Tibial nerve (tissue), 4 donors: Measurements from ENCODE around the gene ACER2.

Experiments
- EP300 ChIP-seq, 2 donors: sonication (generic); formaldehyde crosslinking; IDR thresholded peaks; one replicate each; pipeline ENCODE4 v1.6.1; 2017; ENCODE audit warnings: antibody characterized with exemption in 2 of 2, mild to moderate bottlenecking in 1 of 2
- TF ChIP-seq, protein P1 (sequence below), 5 experiments: fragments of 200-600 bp in 3 of 5; fragments of 450-650 bp in 2 of 5; sonication (generic) in 3 of 5; IDR thresholded peaks; one replicate each; pipeline ENCODE4 v1.5.1; 2016 to 2019; ENCODE audit warnings: antibody characterized with exemption in 5 of 5, mild to moderate bottlenecking in 3 of 5, moderate library complexity in 2 of 5

DNA sequence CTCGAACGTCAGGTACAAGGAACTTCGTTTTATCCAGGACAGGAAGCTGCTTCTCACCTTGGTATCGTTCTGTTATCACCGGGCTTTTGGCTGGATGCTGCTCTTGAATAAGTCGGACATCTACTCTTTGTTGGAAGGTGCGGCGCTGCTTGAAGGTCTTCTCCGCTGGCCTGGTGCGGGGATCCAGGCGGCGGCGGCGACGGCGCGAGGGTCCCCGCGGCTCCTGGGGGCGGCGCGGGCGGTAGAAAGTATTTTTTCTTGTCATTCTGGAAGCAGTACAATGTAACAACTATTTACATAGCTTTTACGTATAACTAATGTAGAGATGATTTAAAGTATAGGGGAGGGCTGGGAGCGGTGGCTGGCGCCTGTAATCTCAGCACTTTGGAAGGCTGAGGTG is 52.3 kb downstream of the ACER2 start:
- TF ChIP-seq, protein P1, sequence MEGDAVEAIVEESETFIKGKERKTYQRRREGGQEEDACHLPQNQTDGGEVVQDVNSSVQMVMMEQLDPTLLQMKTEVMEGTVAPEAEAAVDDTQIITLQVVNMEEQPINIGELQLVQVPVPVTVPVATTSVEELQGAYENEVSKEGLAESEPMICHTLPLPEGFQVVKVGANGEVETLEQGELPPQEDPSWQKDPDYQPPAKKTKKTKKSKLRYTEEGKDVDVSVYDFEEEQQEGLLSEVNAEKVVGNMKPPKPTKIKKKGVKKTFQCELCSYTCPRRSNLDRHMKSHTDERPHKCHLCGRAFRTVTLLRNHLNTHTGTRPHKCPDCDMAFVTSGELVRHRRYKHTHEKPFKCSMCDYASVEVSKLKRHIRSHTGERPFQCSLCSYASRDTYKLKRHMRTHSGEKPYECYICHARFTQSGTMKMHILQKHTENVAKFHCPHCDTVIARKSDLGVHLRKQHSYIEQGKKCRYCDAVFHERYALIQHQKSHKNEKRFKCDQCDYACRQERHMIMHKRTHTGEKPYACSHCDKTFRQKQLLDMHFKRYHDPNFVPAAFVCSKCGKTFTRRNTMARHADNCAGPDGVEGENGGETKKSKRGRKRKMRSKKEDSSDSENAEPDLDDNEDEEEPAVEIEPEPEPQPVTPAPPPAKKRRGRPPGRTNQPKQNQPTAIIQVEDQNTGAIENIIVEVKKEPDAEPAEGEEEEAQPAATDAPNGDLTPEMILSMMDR (IDR thresholded peaks at IDR 0.05): no peak
- no peak for TF ChIP-seq EP300 (IDR thresholded peaks at IDR 0.05)
